Astrocyte (in vitro differentiated cells and primary cell): ENCODE data around the gene INPP4B. TPM values are rescaled to one million over a fixed set of nuclear protein-coding genes. Genes with fewer than 3 reads are reported as not detected.

Experiments used
- DNase-seq: peaks from one replicate; pipeline ENCODE4 v3.0.0-alpha.2; 2010; ENCODE audit warnings: low read depth
- FAIRE-seq: peaks from 2 replicates; lab custom pipeline; 2011; peaks lifted over from hg19 to GRCh38; lab: Jason Lieb, UNC
- H2AFZ ChIP-seq: 2 replicates; pipeline ENCODE4 v1.6.0; 2012; ENCODE audit warnings: low read depth, low read length, inconsistent platforms
- H3K27ac ChIP-seq: 2 replicates; pipeline ENCODE4 v1.5.1; 2011; ENCODE audit warnings: low read depth, low read length, inconsistent platforms
- H3K27me3 ChIP-seq: 2 replicates; pipeline ENCODE4 v1.6.0; 2011; ENCODE audit warnings: low read length, inconsistent platforms; ENCODE audit not compliant: insufficient read depth
- H3K36me3 ChIP-seq: 2 replicates; pipeline ENCODE4 v1.5.1; 2011; ENCODE audit warnings: low read length, inconsistent platforms; ENCODE audit not compliant: insufficient read depth
- H3K4me1 ChIP-seq: 2 replicates; pipeline ENCODE4 v1.5.1; 2011; ENCODE audit warnings: low read length, inconsistent platforms; ENCODE audit not compliant: insufficient read depth
- H3K4me2 ChIP-seq: 2 replicates; pipeline ENCODE4 v1.6.0; 2012; ENCODE audit warnings: low read length, inconsistent platforms
- H3K4me3 ChIP-seq: 2 replicates; pipeline ENCODE4 v1.5.1; 2011; ENCODE audit warnings: low read depth, mild to moderate bottlenecking, low read length, inconsistent platforms; ENCODE audit not compliant: insufficient read depth
- H3K79me2 ChIP-seq: 2 replicates; pipeline ENCODE4 v1.6.0; 2012; ENCODE audit warnings: mild to moderate bottlenecking, low read length, inconsistent platforms; ENCODE audit not compliant: insufficient read depth
- H3K9ac ChIP-seq: 2 replicates; pipeline ENCODE4 v1.6.0; 2012; ENCODE audit warnings: mild to moderate bottlenecking, low read length, inconsistent platforms
- H3K9me3 ChIP-seq: 2 replicates; pipeline ENCODE4 v1.5.1; 2012; ENCODE audit warnings: low read depth, mild to moderate bottlenecking, low read length, inconsistent platforms; ENCODE audit not compliant: insufficient read depth
- H4K20me1 ChIP-seq: 2 replicates; pipeline ENCODE4 v1.6.0; 2012; ENCODE audit warnings: low read length, inconsistent platforms; ENCODE audit not compliant: insufficient read depth
- H3K27ac Mint-ChIP-seq: one replicate; pipeline ENCODE4 v1.8.0; 2021; ENCODE audit warnings: mild to moderate bottlenecking, mixed read lengths; ENCODE audit not compliant: unreplicated experiment
- H3K27me3 Mint-ChIP-seq: one replicate; pipeline ENCODE4 v1.8.0; 2021; ENCODE audit warnings: low read depth, mixed read lengths; ENCODE audit not compliant: unreplicated experiment
- H3K36me3 Mint-ChIP-seq: one replicate; pipeline ENCODE4 v1.8.0; 2021; ENCODE audit warnings: low read depth, mixed read lengths; ENCODE audit not compliant: unreplicated experiment
- H3K4me1 Mint-ChIP-seq: one replicate; pipeline ENCODE4 v1.8.0; 2021; ENCODE audit warnings: low read depth, mixed read lengths; ENCODE audit not compliant: unreplicated experiment
- H3K4me3 Mint-ChIP-seq: one replicate; pipeline ENCODE4 v1.8.0; 2021; ENCODE audit warnings: mild to moderate bottlenecking, moderate library complexity, mixed read lengths; ENCODE audit not compliant: unreplicated experiment
- H3K9me3 Mint-ChIP-seq: one replicate; pipeline ENCODE4 v1.8.0; 2021; ENCODE audit warnings: mild to moderate bottlenecking, mixed read lengths; ENCODE audit not compliant: unreplicated experiment
- EZH2 ChIP-seq: IDR thresholded peaks from 2 replicates; pipeline ENCODE4 v1.6.1; 2012; ENCODE audit warnings: mild to moderate bottlenecking, low read length, inconsistent platforms; ENCODE audit not compliant: insufficient read depth
- total RNA-seq: library from RNA; stranded (reverse); gene quantifications from 2 replicates; pipeline ENCODE4 v1.2.1, GENCODE V29; 2021
- TF ChIP-seq, protein P1 (sequence below): IDR thresholded peaks from 2 replicates; pipeline ENCODE4 v1.5.1; 2011; ENCODE audit warnings: low read depth, mild to moderate bottlenecking, inconsistent platforms, low read length, moderate library complexity; ENCODE audit not compliant: insufficient read depth

Gene INPP4B
- total RNA-seq, 1 donor from 2014 or later: 2.8 TPM

DNA sequence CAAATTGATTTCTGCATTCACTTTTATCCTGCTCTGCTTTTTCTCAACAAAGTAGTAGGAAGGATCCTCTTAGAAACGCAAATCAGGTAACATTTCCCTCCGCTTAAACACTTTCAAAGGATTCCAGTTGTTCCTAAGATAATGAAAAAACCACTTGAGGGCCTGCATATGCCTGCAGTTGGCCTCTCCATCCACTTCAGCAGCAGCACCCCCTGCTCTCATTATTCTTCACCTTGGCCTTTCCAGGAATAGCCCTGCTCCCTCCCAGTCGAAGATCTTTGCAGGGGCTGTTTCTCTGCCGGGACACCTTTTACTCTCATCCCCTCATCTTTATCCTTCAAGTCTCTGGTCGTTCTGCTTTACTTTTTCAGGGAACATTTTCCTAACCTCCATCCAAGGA lies 314.0 kb downstream of the INPP4B start:
- DNase-seq (no peak), FAIRE-seq (no peak)
- Histone ChIP-seq H3K4me1 (no peaks in the 10 kb centered on the region), H2AFZ (no peak overlapping the region), H3K27ac (no peak overlapping the region), H4K20me1 (no peaks in the 10 kb centered on the region), H3K4me2 (no peak overlapping the region), H3K4me3 (no peak overlapping the region), H3K27me3 (no peaks in the 10 kb centered on the region), H3K9ac (no peak overlapping the region), H3K79me2 (no peaks in the 10 kb centered on the region), H3K9me3 (no peaks in the 10 kb centered on the region), H3K36me3 (no peaks in the 10 kb centered on the region)
- H3K4me1 Mint-ChIP-seq: no peaks in the 10 kb centered on the region
- no peaks in the 10 kb centered on the region for H3K9me3 Mint-ChIP-seq
- TF ChIP-seq EZH2: no peak
- TF ChIP-seq, protein P1, sequence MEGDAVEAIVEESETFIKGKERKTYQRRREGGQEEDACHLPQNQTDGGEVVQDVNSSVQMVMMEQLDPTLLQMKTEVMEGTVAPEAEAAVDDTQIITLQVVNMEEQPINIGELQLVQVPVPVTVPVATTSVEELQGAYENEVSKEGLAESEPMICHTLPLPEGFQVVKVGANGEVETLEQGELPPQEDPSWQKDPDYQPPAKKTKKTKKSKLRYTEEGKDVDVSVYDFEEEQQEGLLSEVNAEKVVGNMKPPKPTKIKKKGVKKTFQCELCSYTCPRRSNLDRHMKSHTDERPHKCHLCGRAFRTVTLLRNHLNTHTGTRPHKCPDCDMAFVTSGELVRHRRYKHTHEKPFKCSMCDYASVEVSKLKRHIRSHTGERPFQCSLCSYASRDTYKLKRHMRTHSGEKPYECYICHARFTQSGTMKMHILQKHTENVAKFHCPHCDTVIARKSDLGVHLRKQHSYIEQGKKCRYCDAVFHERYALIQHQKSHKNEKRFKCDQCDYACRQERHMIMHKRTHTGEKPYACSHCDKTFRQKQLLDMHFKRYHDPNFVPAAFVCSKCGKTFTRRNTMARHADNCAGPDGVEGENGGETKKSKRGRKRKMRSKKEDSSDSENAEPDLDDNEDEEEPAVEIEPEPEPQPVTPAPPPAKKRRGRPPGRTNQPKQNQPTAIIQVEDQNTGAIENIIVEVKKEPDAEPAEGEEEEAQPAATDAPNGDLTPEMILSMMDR: no peak
- H3K27ac Mint-ChIP-seq: no peak overlapping the region
- H3K27me3 Mint-ChIP-seq: no peaks in the 10 kb centered on the region
- H3K4me3 Mint-ChIP-seq: no peak overlapping the region
- H3K36me3 Mint-ChIP-seq: no peaks in the 10 kb centered on the region

DNA sequence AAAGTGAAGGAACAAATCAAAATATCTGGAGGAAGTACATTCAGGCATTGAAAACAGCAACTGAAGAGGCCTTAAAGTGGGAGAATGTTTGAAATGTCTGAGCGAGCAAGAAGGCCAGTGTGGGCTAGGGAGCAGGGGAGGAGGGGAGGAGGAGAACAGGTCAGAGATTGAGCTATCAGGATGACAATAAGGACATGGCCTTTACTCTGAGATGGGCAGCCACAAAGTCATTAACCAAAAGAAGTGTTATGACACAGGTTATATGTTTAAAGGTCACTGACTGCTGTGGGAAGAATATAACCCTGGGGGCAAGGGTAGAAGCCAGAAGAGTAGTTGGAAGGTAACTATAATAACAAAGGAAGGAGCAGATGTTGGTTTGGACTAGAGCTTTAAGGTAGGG lies 315.4 kb downstream of the INPP4B start:
- Histone ChIP-seq H3K36me3 (no peaks in the 10 kb centered on the region), H3K9me3 (no peaks in the 10 kb centered on the region), H4K20me1 (no peaks in the 10 kb centered on the region), H3K79me2 (no peaks in the 10 kb centered on the region), H3K4me1 (no peaks in the 10 kb centered on the region), H3K27me3 (no peaks in the 10 kb centered on the region), H2AFZ (no peak overlapping the region), H3K27ac (no peak overlapping the region), H3K9ac (no peak overlapping the region), H3K4me2 (no peak overlapping the region), H3K4me3 (no peak overlapping the region)
- Mint-ChIP-seq H3K4me1 (no peaks in the 10 kb centered on the region), H3K9me3 (no peaks in the 10 kb centered on the region), H3K27ac (no peak overlapping the region), H3K36me3 (no peaks in the 10 kb centered on the region), H3K4me3 (no peak overlapping the region), H3K27me3 (no peaks in the 10 kb centered on the region)
- FAIRE-seq (no peak), DNase-seq (no peak)
- TF ChIP-seq, protein P1: no peak
- no peak for TF ChIP-seq EZH2

DNA sequence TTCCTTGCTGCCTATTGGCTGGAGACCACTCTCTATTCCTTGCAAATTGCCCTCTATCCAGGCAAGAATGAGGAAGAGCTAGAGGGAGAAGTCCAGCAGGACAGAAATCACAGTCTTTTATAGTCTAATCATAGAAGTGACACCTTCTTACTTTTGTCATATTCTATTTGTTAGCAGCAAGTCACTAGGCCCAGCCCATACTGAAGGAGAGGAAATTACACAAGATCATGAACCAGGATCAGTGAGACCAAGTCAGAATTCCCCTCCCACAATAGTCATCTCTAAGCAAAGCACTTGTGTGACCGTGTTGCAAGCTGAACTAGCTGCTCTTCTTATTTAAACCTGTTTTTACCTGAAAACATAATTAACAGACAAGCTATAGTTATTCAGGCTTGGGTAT lies 317.7 kb downstream of the INPP4B start:
- Histone ChIP-seq H3K4me3 (no peak overlapping the region), H3K9ac (no peak overlapping the region), H4K20me1 (no peaks in the 10 kb centered on the region), H3K9me3 (no peaks in the 10 kb centered on the region), H2AFZ (no peak overlapping the region), H3K79me2 (no peaks in the 10 kb centered on the region), H3K27me3 (no peaks in the 10 kb centered on the region), H3K27ac (no peak overlapping the region), H3K4me2 (no peak overlapping the region), H3K36me3 (no peaks in the 10 kb centered on the region), H3K4me1 (no peaks in the 10 kb centered on the region)
- Mint-ChIP-seq H3K27ac (no peak overlapping the region), H3K27me3 (no peaks in the 10 kb centered on the region), H3K4me3 (no peak overlapping the region), H3K4me1 (no peaks in the 10 kb centered on the region), H3K36me3 (no peaks in the 10 kb centered on the region), H3K9me3 (no peaks in the 10 kb centered on the region)
- DNase-seq (no peak), FAIRE-seq (no peak)
- TF ChIP-seq EZH2: no peak
- TF ChIP-seq, protein P1: no peak
